IMR-90 (cell line): Measurements from ENCODE around the gene UBE2L3. TPM values are rescaled to one million over a fixed set of nuclear protein-coding genes. Genes with fewer than 3 reads are reported as not detected.
A peak's percentile ranks its signal among the peaks of the same experiment; 100 is the strongest.

ENCODE experiments used
- MAFK ChIP-seq: IDR thresholded peaks from 2 replicates; pipeline ENCODE4 v1.6.1; 2012; ENCODE audit warnings: low read depth, low read length, improper control_type of control experiment
- POLR2A ChIP-seq: IDR thresholded peaks from 2 replicates; pipeline ENCODE4 v1.6.1; 2012; ENCODE audit warnings: mild to moderate bottlenecking, low read depth, low read length
- polyA plus RNA-seq, 3 experiments: library from polyadenylated mRNA; depleted of rRNA; stranded (reverse); fragments of >200 nt; gene quantifications; 2 replicates each; pipeline ENCODE4 v1.2.3, GENCODE V29; 2012; ENCODE audit warnings: low replicate concordance in 1 of 3
- total RNA-seq: library from RNA; depleted of rRNA; stranded (reverse); fragments of >200 nt; gene quantifications from 2 replicates; pipeline ENCODE4 v1.2.3, GENCODE V29; 2012
- TF ChIP-seq, protein P1 (sequence below): conservative IDR thresholded peaks from 2 replicates; pipeline ENCODE4 v1.5.1; 2012; ENCODE audit warnings: mild to moderate bottlenecking, low read depth, low read length, improper control_type of control experiment

UBE2L3 gene
- total and polyA plus RNA-seq, 2 of the 4 experiments (the other 2 are of a cell fraction) = 29.0 to 72.9 TPM

DNA sequence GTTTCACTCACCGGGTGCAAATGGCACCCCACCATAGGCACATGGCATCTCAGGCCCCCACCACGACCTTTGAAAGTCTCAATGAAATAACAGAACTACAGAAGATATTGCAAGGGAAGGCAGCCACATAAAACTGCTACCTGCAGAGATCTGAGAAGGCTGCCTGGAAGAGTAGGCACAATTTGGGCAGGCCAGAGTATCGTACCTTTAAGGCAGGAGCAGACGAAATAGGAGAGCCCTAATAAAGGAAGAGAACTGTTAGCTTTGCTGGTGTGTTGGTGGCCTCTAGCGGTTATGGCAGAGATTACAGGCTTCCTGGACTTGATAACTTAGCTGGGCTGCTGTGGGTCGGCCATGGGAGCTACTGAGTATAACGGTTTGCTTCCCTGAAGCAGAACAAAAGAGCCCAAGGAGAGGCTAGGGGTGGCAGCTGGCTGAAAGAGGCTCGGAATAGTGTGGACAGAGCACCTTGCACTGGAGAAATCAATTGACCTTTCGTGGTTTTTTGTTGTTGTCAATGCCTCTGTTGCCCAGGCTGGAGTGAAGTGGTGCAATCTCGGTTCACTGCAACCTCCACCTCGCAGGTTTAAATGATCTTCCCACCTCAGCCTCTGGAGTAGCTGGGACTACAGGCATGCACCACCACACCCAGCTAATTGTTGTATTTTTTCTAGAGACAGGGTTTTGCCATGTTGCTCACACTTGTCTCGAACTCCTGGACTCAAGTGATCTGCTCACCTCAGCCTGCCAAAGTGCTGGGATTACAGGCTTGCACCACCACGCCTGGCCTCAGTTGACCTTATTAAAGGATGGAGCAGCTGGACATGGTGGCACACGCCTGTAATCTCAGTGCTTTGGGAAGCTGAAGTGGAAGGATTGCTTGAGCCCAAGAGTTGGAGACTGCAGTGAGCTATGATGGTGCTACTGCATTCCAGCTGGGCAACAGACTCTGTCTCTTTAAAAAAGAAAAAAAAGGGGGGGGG lies 79.4 kb downstream of the UBE2L3 start (continued):
- TF ChIP-seq, protein P1, sequence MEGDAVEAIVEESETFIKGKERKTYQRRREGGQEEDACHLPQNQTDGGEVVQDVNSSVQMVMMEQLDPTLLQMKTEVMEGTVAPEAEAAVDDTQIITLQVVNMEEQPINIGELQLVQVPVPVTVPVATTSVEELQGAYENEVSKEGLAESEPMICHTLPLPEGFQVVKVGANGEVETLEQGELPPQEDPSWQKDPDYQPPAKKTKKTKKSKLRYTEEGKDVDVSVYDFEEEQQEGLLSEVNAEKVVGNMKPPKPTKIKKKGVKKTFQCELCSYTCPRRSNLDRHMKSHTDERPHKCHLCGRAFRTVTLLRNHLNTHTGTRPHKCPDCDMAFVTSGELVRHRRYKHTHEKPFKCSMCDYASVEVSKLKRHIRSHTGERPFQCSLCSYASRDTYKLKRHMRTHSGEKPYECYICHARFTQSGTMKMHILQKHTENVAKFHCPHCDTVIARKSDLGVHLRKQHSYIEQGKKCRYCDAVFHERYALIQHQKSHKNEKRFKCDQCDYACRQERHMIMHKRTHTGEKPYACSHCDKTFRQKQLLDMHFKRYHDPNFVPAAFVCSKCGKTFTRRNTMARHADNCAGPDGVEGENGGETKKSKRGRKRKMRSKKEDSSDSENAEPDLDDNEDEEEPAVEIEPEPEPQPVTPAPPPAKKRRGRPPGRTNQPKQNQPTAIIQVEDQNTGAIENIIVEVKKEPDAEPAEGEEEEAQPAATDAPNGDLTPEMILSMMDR = peak; percentile 91
- TF ChIP-seq POLR2A (peak; percentile 53; the same call in 1 of the 2 replicates), MAFK (no peak)
